LNCaP clone FGC (cell line): ENCODE results near the gene ELP5.

ENCODE experiments used
- DNase-seq: peaks from one replicate; pipeline ENCODE4 v3.0.0-alpha.2; 2011; ENCODE audit warnings: low read depth
- H3K4me3 ChIP-seq: 2 replicates; pipeline ENCODE4 v1.5.1; 2011; ENCODE audit warnings: mild to moderate bottlenecking, low read depth, low read length, control low read depth
- CTCF ChIP-seq: IDR thresholded peaks from 2 replicates; pipeline ENCODE4 v1.5.1; 2012; ENCODE audit warnings: mild to moderate bottlenecking; ENCODE audit not compliant: control insufficient read depth, insufficient read depth; ENCODE audit errors: extremely low read depth

Gene ELP5

GRCh38 chr17:7290166-7290565 is 38.2 kb downstream of the ELP5 start:
- no peak for TF ChIP-seq CTCF
- H3K4me3 ChIP-seq = no peak overlapping the region
- DNase-seq = no peak

- no peak for DNase-seq
- H3K4me3 ChIP-seq = no peak overlapping the region
- TF ChIP-seq CTCF = no peak
Observed at GRCh38 chr17:7290685-7291084, 38.7 kb downstream of the ELP5 start.

- DNase-seq = no peak
- no peak for TF ChIP-seq CTCF
- no peak overlapping the region for H3K4me3 ChIP-seq
Observed at GRCh38 chr17:7292194-7292593, 40.2 kb downstream of the ELP5 start.

- no peak for TF ChIP-seq CTCF
- DNase-seq = no peak
- no peak overlapping the region for H3K4me3 ChIP-seq
Observed at GRCh38 chr17:7292729-7293128, 40.7 kb downstream of the ELP5 start.

GRCh38 chr17:7293159-7293558 is 41.1 kb downstream of the ELP5 start:
- no peak for DNase-seq
- no peak for TF ChIP-seq CTCF
- H3K4me3 ChIP-seq = no peak overlapping the region

GRCh38 chr17:7293816-7294613 is 42.0 kb downstream of the ELP5 start:
- TF ChIP-seq CTCF = no peak
- no peak for DNase-seq
- H3K4me3 ChIP-seq = no peak overlapping the region

GRCh38 chr17:7294614-7295153 is 42.7 kb downstream of the ELP5 start, which contains the start of gene YBX2:
YBX2 (minus strand) TSS chr17:7294639; CDS start chr17:7294500, 139 bp downstream.
- DNase-seq = no peak
- H3K4me3 ChIP-seq = no peak within 1 kb of the TSS
- TF ChIP-seq CTCF = no peak
